ENCODE results near the gene PDGFRB.

The PDGFRB gene

GRCh38 chr5:150139334-150139733, 16.3 kb downstream of the PDGFRB start:
- H3K4me3 ChIP-seq (replicated peaks; ENCODE audit: insufficient read depth, low read length) = no peak overlapping the region
- H3K27me3 ChIP-seq (ENCODE audit: insufficient read depth, poor library complexity, severe bottlenecking) = no peaks in the 10 kb centered on the region
- TF ChIP-seq GABPA (IDR thresholded peaks at IDR 0.05; ENCODE audit: low read depth) (no peak), POLR2AphosphoS5 (IDR thresholded peaks at IDR 0.05; ENCODE audit: low read depth) (no peak)
- no peak overlapping the region for H3K27ac ChIP-seq (replicated peaks)
- DNase-seq (ENCODE audit: low read depth in 1 of 2, low spot score in 1 of 2) = no peak

DNA sequence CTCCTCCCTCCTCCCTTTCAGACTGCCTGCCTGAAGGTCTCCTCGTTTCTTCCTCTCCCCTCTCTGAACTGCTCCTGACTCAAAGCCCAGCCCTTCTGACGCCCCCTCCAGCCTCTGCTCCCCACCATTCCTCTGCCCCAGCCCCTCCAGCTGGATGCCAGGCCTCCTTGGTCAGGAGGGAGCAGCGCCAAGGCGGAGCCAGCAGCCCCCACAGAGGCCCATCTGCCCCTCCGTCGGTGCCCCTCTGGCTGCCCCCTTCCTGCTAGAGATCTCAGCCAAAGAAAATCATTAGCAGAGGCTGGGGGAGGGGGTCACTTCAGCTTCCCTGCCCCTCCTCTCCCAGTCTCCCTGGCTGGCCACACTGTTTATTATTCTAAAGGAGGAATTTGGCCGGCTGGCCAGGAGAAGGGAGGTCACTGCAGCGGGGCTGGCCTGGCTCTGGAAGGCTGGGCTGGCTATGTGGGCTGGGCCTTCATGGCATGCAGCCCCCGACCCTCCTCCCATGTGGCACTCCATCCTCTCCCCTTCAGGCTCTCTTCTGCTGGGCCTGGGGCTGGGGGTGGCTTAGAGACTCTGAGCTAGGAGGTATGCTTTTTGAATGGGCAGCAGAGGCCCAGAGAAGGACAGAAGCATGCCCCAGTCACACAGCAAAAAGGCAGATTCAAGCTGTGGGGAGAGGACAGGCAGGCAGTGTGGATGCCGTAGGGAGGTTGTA, 16.9 kb downstream of the PDGFRB start:
- Histone ChIP-seq H3K4me3 (replicated peaks; ENCODE audit: insufficient read depth, low read length) (no peak overlapping the region), H3K27me3 (ENCODE audit: insufficient read depth, poor library complexity, severe bottlenecking) (no peaks in the 10 kb centered on the region), H3K27ac (replicated peaks) (no peak overlapping the region)
- no peak for TF ChIP-seq SPI1 (IDR thresholded peaks at IDR 0.05; ENCODE audit: borderline replicate concordance, low read depth)
- TF ChIP-seq, protein P1, sequence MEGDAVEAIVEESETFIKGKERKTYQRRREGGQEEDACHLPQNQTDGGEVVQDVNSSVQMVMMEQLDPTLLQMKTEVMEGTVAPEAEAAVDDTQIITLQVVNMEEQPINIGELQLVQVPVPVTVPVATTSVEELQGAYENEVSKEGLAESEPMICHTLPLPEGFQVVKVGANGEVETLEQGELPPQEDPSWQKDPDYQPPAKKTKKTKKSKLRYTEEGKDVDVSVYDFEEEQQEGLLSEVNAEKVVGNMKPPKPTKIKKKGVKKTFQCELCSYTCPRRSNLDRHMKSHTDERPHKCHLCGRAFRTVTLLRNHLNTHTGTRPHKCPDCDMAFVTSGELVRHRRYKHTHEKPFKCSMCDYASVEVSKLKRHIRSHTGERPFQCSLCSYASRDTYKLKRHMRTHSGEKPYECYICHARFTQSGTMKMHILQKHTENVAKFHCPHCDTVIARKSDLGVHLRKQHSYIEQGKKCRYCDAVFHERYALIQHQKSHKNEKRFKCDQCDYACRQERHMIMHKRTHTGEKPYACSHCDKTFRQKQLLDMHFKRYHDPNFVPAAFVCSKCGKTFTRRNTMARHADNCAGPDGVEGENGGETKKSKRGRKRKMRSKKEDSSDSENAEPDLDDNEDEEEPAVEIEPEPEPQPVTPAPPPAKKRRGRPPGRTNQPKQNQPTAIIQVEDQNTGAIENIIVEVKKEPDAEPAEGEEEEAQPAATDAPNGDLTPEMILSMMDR (IDR thresholded peaks at IDR 0.05; ENCODE audit: insufficient read depth, low read length) = no peak
- no peak for TF ChIP-seq GABPA (IDR thresholded peaks at IDR 0.05; ENCODE audit: low read depth)
- DNase-seq (ENCODE audit: low read depth in 1 of 2, low spot score in 1 of 2) = no peak

- no peak overlapping the region for H3K4me3 ChIP-seq (replicated peaks; ENCODE audit: insufficient read depth, low read length)
- DNase-seq (ENCODE audit: low read depth in 1 of 2, low spot score in 1 of 2) = no peak
- H3K27ac ChIP-seq (replicated peaks) = no peak overlapping the region
- no peaks in the 10 kb centered on the region for H3K27me3 ChIP-seq (ENCODE audit: insufficient read depth, poor library complexity, severe bottlenecking)
- TF ChIP-seq POLR2AphosphoS5 (IDR thresholded peaks at IDR 0.05; ENCODE audit: low read depth) = no peak
- TF ChIP-seq, protein P1 (IDR thresholded peaks at IDR 0.05; ENCODE audit: insufficient read depth, low read length) = no peak
- no peak for TF ChIP-seq SPI1 (IDR thresholded peaks at IDR 0.05; ENCODE audit: borderline replicate concordance, low read depth)
- TF ChIP-seq GABPA (IDR thresholded peaks at IDR 0.05; ENCODE audit: low read depth) = no peak
- TF ChIP-seq, protein P2, sequence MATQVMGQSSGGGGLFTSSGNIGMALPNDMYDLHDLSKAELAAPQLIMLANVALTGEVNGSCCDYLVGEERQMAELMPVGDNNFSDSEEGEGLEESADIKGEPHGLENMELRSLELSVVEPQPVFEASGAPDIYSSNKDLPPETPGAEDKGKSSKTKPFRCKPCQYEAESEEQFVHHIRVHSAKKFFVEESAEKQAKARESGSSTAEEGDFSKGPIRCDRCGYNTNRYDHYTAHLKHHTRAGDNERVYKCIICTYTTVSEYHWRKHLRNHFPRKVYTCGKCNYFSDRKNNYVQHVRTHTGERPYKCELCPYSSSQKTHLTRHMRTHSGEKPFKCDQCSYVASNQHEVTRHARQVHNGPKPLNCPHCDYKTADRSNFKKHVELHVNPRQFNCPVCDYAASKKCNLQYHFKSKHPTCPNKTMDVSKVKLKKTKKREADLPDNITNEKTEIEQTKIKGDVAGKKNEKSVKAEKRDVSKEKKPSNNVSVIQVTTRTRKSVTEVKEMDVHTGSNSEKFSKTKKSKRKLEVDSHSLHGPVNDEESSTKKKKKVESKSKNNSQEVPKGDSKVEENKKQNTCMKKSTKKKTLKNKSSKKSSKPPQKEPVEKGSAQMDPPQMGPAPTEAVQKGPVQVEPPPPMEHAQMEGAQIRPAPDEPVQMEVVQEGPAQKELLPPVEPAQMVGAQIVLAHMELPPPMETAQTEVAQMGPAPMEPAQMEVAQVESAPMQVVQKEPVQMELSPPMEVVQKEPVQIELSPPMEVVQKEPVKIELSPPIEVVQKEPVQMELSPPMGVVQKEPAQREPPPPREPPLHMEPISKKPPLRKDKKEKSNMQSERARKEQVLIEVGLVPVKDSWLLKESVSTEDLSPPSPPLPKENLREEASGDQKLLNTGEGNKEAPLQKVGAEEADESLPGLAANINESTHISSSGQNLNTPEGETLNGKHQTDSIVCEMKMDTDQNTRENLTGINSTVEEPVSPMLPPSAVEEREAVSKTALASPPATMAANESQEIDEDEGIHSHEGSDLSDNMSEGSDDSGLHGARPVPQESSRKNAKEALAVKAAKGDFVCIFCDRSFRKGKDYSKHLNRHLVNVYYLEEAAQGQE (IDR thresholded peaks at IDR 0.05; ENCODE audit: insufficient replicate concordance, low read depth) = no peak
These were observed 17.6 kb downstream of the PDGFRB start for GRCh38 chr5:150137997-150138396.

GRCh38 chr5:150137168-150137957, 18.3 kb downstream of the PDGFRB start:
- no peak overlapping the region for H3K27ac ChIP-seq (replicated peaks)
- no peak for DNase-seq (ENCODE audit: low read depth in 1 of 2, low spot score in 1 of 2)
- H3K4me3 ChIP-seq (replicated peaks; ENCODE audit: insufficient read depth, low read length) = no peak overlapping the region
- H3K27me3 ChIP-seq (ENCODE audit: insufficient read depth, poor library complexity, severe bottlenecking) = no peaks in the 10 kb centered on the region
- TF ChIP-seq POLR2AphosphoS5 (IDR thresholded peaks at IDR 0.05; ENCODE audit: low read depth) (no peak), SPI1 (IDR thresholded peaks at IDR 0.05; ENCODE audit: borderline replicate concordance, low read depth) (no peak), GABPA (IDR thresholded peaks at IDR 0.05; ENCODE audit: low read depth) (no peak)
- TF ChIP-seq, protein P2 (IDR thresholded peaks at IDR 0.05; ENCODE audit: insufficient replicate concordance, low read depth) = no peak
- TF ChIP-seq, protein P1 (IDR thresholded peaks at IDR 0.05; ENCODE audit: insufficient read depth, low read length) = no peak

Data from HL-60 (cell line).